ENCODE results near the gene OR1J1.
A peak's percentile ranks its signal among the peaks of the same experiment; 100 is the strongest.

The OR1J1 gene

GRCh38 chr9:122477826-122478225 lies at the start of gene OR1J1:
Gene OR1J1, minus strand, starts transcription at chr9:122477926. Its CDS starts 0 bp downstream, at chr9:122477926.
- FAIRE-seq = no peak
- DNase-seq (ENCODE audit: low spot score) = no peak

DNA sequence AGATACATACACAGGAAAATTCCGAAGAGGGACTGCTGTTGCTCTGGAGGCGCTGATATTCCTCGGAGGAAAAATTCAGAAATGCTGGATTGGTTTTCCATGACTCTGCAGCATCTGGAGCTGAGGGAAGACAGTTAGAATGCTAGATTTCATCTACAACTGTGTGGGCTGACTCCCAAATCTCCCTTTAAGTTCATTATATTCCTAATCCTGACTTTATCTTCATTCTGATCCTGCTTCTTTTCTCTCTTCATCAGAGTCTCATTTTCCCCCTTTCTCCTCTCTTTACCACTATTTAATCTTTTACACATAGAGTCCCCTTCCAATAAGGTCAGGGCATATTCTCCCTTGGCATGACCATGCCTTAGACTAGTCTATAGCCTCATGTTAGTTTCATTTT lies 49.5 kb upstream of the OR1J1 start, which contains the start of gene OR1N1:
Gene OR1N1, minus strand, starts transcription at position 101 of the 400 bp plus-strand sequence. Its CDS starts 0 bp downstream, at position 101.
- DNase-seq (ENCODE audit: low spot score) (no peak), FAIRE-seq (no peak)

- no peak for FAIRE-seq
- no peak for DNase-seq (ENCODE audit: low spot score)
Measured at GRCh38 chr9:122526602-122527001, 48.9 kb upstream of the OR1J1 start.

GRCh38 chr9:122519376-122519775 lies 41.6 kb upstream of the OR1J1 start:
- FAIRE-seq = no peak
- no peak for DNase-seq (ENCODE audit: low spot score)

DNA sequence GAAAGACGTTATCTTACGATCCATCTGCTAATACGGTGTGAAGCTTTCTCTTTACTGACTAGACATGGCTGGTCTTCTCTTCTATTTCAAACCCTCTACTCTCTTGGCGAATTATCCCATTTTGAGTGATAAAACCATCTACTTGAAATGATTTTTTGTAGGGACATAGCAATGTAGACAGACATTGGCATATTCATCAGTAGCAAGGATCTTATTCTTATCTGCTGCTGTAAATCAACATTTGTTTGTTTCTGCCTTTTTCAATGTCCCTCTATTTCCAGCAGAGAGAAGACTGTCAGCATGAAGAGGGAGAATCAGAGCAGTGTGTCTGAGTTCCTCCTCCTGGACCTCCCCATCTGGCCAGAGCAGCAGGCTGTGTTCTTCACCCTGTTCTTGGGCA lies 41.1 kb upstream of the OR1J1 start, which contains the start of gene OR1J4:
Gene OR1J4, plus strand, starts transcription at position 301 of the 400 bp plus-strand sequence. Its CDS starts 0 bp downstream, at position 301.
- DNase-seq (ENCODE audit: low spot score) (no peak), FAIRE-seq (no peak)

- no peak for FAIRE-seq
Measured at GRCh38 chr9:122518226-122518625, 40.5 kb upstream of the OR1J1 start.

DNA sequence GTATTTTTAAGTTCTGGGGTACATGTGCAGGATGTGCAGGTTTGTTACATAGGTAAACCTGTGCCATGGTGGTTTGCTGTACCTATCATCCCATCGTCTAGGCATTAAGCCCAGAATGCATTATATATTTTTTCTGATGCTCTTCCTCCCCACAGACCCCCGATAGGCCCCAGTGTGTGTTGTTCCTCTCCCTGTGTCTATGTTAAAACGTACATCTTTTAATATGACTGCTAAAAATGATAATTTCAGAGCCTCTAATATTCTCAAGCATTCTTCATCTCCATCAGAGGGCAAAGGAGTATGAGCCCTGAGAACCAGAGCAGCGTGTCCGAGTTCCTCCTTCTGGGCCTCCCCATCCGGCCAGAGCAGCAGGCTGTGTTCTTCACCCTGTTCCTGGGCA lies 32.8 kb upstream of the OR1J1 start, which contains the start of gene OR1J2:
Gene OR1J2, plus strand, starts transcription at position 301 of the 400 bp plus-strand sequence. Its CDS starts 0 bp downstream, at position 301.
- no peak for FAIRE-seq
- DNase-seq (ENCODE audit: low spot score) = no peak

More at GRCh38 chr9:122518226-122518625, 40.5 kb upstream of the OR1J1 start:
- no peak for DNase-seq (ENCODE audit: low spot score)

DNA sequence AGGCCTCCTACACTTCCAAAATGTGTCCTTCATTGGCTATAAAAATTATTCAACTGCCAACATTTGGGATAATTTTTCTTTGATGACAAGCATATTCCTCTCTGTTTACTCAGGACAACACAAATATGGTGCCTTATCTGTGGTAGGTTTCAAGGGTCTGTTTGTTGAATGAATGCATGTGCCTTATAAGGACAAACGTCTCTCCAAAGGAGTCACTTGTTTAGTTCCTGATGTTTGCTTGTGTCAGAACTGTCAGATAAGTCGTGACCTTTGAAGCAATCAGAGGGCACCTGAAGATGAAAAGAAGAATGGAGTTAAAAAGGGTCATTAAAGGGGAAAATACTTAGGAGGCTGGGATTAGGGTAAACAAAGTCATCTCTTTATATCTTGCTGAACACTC lies 29.2 kb upstream of the OR1J1 start:
- FAIRE-seq (no peak), DNase-seq (ENCODE audit: low spot score) (no peak)

DNA sequence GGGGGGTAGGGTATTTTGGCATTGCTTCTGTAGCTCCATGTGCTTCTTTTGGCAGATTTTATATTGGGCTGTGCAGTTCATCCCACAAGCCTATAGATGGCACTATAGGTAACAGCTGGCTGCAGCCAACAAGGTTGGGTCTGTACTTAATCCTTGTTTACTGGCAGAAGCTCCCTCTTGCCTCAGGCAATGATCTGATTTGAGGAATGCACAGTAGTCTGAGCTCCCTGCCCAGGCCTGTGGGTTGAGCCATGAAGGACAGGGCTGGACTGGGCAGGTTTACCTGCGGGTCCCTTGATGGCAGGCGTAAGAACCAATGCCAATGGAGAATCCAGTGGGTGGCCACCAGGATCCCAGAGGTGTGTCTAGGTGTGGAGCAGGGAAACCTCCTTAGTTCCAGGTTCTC lies 21.2 kb upstream of the OR1J1 start:
- no peak for FAIRE-seq
- peak; percentile 26 for DNase-seq (ENCODE audit: low spot score)

- DNase-seq (ENCODE audit: low spot score) (no peak), FAIRE-seq (no peak)
Measured at GRCh38 chr9:122479062-122479461, 1.3 kb upstream of the OR1J1 start.

DNA sequence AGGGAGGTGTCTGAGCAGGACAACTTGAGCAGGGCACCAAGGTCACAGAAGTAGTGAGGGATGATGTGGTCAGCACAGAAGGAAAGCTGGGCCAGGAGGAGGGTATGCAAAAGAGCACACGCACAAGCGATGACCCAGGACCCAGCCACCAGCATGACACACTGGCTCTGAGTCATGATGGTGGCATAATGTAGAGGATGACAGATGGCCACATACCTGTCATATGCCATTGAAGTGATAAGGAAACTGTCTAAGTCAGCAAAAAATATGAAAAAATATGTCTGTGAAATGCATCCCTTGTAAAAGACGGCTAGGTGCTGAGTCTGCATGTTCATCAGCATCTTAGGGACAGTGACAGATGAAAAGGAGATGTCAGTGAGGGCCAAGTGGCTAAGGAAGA lies 380 bp downstream of the OR1J1 start:
- DNase-seq (ENCODE audit: low spot score) = no peak
- no peak for FAIRE-seq

DNA sequence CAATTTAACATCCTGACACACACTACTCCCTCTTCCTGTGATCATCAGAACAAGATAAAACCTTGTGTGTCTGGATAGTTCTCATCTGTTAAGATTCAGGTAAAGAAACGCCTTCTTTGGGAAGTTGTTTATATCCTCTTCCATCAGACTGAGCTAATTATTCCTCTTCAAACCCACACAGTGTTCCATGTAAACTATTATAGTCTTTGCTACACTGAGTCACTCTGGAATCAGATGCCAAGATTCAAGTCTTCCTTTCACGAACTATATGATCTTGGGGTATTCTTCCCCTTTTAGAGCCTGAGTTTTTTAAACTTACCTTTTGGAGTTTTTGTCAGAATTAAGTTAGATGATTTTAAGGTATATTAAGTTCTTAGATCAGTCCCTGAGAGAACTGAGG lies 2.0 kb downstream of the OR1J1 start:
- no peak for FAIRE-seq
- no peak for DNase-seq (ENCODE audit: low spot score)

DNA sequence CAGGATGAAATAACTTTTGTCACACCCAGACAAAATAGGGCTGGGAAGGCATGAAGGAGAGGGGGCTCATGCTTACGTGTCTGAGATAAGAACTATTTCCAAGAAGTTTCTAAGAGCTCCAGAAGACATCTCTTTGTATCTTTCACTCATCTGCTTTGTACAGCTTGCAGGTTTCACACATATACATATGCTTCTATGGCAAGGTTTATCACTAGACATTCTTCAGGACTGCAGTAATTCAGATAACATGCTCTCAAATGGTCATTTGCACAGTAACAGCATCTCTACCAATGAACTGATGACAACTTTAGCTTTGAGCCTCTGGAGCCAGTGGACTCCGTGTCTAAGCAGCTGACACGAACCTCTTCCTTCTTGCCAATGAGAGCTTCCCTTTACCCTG lies 3.2 kb downstream of the OR1J1 start:
- no peak for DNase-seq (ENCODE audit: low spot score)
- FAIRE-seq = no peak

GRCh38 chr9:122468735-122469134 lies 9.0 kb downstream of the OR1J1 start:
- DNase-seq (ENCODE audit: low spot score) (no peak), FAIRE-seq (no peak)

GRCh38 chr9:122466456-122466855 lies 11.3 kb downstream of the OR1J1 start:
- FAIRE-seq (no peak), DNase-seq (ENCODE audit: low spot score) (no peak)

DNA sequence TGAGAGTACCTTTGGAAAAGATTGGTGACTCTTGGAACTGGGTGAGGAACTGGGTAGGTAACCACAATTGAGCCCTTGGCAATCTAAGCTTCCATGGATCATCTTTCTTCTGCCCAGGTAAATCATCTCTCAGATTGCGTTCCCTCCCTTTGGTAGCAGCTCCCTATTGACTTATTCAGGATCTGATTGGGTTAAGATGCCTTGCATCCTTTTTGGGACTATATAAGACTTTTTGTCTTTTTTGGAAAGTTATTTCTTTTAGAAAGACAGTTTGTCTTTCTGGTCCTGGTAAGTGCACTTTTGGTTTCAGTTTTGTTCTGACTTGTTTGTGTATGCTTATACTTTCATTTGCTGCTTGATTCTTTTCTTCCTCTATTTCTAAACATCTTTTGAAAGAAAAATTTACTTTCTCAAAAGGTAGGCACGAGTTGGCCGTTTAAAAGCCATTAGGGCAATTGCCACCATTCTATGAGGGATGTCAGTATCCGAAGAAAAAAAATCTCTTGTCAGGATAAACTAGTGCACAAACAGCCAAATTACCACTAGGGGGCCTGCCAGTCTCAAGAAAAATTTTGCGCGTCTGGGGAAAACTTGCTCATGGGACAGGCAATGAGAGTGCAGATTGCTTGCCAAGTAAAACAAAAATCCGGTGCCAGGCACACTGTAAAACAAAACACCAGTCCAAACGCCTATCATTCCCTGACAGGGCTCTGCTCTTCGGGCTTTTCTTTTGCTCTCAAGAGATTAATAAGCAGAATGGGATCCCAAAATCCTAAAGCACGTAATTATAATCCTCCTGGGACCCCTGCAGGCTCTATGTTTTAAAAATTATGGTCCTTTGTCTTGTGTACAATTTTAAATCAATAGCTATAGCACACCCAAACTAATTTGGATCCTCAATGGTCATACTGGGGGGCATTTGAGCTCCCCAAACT lies 12.8 kb downstream of the OR1J1 start:
- FAIRE-seq = peak; percentile 51

DNA sequence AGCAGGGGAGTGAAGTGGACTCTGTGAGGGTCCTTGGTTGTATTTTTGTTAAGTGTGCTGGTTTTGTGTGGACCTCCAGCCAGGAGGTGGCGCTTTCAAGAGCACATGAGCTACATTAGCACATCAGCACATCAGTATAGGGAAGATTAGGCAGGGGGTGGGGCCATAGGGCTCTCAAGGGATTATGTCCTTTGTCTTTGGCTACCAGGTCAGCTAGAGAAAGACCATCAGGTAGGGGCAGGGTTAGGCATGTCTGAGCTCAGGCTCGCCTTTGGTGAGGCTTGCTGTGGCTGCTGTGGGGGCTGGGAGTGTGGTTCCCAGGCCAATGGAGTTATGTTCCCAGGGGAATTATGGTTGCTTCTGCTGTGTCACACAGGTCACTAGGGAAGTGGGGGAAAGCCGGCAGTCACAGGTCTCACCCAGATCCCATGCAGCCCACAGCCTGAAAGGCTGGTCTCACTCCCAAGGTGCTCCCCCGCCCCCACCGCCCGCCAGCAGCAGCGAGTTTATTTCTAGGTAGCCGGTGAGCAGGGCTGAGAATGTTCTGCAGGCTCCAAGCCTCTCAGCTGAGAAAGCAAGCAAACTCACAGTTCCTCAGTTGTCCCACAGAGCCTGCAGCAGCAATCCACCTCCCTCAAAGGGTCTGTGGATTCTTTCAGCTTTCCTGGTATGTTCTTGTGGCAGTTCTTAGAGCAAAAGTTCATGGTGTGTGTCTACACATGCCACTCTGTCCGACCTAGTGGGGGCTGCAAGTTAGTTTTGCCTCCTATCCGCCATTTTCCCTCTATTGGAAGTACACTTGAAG lies 13.7 kb downstream of the OR1J1 start:
- FAIRE-seq = no peak

More for the DNA sequence above, 12.8 kb downstream of the OR1J1 start:
- peak; percentile 57 for DNase-seq (ENCODE audit: low spot score)

GRCh38 chr9:122457787-122458186 lies 19.9 kb downstream of the OR1J1 start:
- no peak for FAIRE-seq

More for the DNA sequence above, 13.7 kb downstream of the OR1J1 start:
- DNase-seq (ENCODE audit: low spot score) = no peak

DNA sequence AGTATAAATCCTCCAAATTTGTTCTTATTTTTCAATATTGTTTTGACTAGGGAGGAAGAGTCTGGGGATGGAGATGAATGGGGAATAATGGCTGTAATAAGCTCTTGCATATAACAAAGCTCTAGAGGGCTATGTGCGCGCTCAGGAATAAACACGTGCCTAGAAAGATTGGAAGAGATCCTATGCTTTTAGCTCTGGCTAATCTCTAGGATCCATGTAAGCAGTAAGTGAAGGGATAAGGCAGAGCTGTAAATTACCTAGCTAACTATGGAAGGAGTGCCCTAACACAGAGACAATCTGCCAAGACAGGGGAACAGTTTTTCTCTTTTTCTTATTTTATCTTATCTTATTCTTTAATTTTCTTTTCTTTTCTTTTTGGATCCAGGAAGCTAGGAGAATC lies 21.6 kb downstream of the OR1J1 start:
- FAIRE-seq (no peak), DNase-seq (ENCODE audit: low spot score) (no peak)

More at GRCh38 chr9:122457787-122458186, 19.9 kb downstream of the OR1J1 start:
- no peak for DNase-seq (ENCODE audit: low spot score)

DNA sequence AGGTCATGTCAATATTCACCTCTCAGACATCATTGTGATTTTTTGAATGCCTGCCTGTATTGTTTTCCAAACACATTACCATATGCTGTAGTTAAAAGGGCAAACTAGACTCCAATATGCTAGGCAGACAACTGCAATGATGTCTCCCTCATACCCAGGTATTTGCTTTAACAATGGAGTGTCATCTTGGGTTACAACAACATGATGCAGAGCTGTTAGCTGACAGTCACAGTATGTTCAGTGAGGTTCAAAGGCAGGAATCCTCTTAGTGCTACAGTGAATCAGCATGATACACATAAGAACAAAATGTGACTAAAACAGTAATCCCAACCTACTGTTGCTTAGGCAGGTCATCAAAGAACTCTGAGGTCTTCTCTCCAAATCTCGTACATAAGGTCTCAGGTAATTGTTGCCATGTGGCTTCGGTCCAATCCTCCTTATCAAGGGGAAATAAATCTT lies 24.0 kb downstream of the OR1J1 start:
- FAIRE-seq (no peak), DNase-seq (ENCODE audit: low spot score) (no peak)

DNA sequence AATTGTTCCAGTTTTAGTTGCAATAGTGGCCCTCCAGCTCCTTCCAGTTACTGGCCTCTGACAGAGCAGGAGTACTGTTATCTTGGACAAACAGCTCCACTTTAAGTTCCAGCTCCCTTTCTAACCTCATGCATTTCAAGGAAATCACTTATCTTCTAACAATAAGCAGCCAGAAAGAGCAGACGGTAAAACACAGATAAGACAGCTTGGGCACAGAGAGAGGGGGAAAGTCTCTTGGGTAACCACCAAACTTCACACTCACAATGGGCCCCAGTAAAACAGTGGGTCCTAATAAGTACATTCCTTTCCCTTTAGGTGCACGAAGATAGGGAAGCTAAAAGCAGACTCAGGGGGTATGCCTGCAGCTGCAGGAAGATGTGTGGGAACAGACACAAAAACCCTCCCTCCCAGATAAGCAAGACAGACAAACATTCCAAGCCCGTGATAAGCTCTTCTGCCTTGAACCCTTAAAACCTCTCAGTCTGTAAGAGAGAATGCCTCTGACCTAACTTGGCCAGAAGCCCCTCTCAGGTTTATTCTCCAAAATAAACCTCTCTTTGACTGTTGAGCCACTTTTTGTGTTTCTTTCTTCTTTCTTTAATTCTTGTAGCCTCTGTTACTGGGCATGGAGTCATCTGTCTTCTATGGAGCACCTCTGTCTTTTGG lies 30.8 kb downstream of the OR1J1 start:
- DNase-seq (ENCODE audit: low spot score) = no peak
- no peak for FAIRE-seq

Data from RCC 7860 (cell line).